ENCODE data around the gene MAST1. TPM values are rescaled to one million over a fixed set of nuclear protein-coding genes. Genes with fewer than 3 reads are reported as not detected.
A peak's percentile ranks its signal among the peaks of the same experiment; 100 is the strongest.

The MAST1 gene
- total and polyA plus RNA-seq, 12 donors, result 0.72 to 29.6 (median 3.2) TPM

GRCh38 chr19:12838886-12839756 lies 806 bp downstream of the MAST1 start:
- Histone ChIP-seq H3K36me3 (replicated peaks in 1 of 2) (no peaks in the 10 kb centered on the region), H3K27me3 (peaks cover 80% of the 10 kb centered on the region), H3K4me1 (replicated peaks in 1 of 2) (peaks cover 7 to 13% of the 10 kb centered on the region in 2 donors), H3K9me3 (replicated peaks in 1 of 3) (no peaks in the 10 kb centered on the region), H3K27ac (peak overlapping the region in 1 of 5 donors; percentile 41), H3K4me3 (peak overlapping the region in 1 of 4 donors; percentile 47)
- intact Hi-C loops (cut with DNase I), result no loop called here
- WGBS, 4 donors, result 18 to 47% (median 33%) methylated on average over 8 to 21 of the region's 21 CpGs
- DNase-seq, result peak in 1 of 7 donors; percentile 68
- TF ChIP-seq POLR2A (IDR thresholded peaks at IDR 0.05), result no peak
- no peak for TF ChIP-seq CTCF (IDR thresholded peaks at IDR 0.05)

- TF ChIP-seq POLR2A (IDR thresholded peaks at IDR 0.05) (no peak), CTCF (IDR thresholded peaks at IDR 0.05) (no peak)
- Histone ChIP-seq H3K27ac (peak overlapping the region in 1 of 5 donors; percentile 49), H3K27me3 (peaks cover 80% of the 10 kb centered on the region), H3K4me1 (replicated peaks in 1 of 2) (peaks cover 7 to 10% of the 10 kb centered on the region in 2 donors), H3K4me3 (peak overlapping the region in 1 of 4 donors; percentile 45), H3K9me3 (replicated peaks in 1 of 3) (no peaks in the 10 kb centered on the region), H3K36me3 (replicated peaks in 1 of 2) (no peaks in the 10 kb centered on the region)
- peak; percentile 64 to 94 (median 85) for DNase-seq
- whole genome bisulfite sequencing, 4 donors, result 22 to 24% (median 24%) methylated on average over 35 to 43 of the region's 43 CpGs
- intact Hi-C loops (cut with DNase I), result loop anchor here (5.0 to 10.0 kb wide), 4 partner anchors 38 to 276 kb away; partner anchors contain the start of genes PRDX2 (in 1 of the 2) and THSD8 (in 1 of the 2)
These were observed 2.1 kb downstream of the MAST1 start for GRCh38 chr19:12840091-12841079.

GRCh38 chr19:12841094-12841493 lies 2.8 kb downstream of the MAST1 start:
- H3K4me3 ChIP-seq, result peak overlapping the region in 1 of 4 donors; percentile 45
- H3K27me3 ChIP-seq, result peaks cover 73% of the 10 kb centered on the region
- 1% methylated on average over 29 of the region's 29 CpGs; no CpG with 5 or more reads in 1 of the 4 donors for WGBS, 4 donors

More at GRCh38 chr19:12841094-12841493, 2.8 kb downstream of the MAST1 start:
- Histone ChIP-seq H3K36me3 (replicated peaks in 1 of 2) (no peaks in the 10 kb centered on the region), H3K9me3 (replicated peaks in 1 of 3) (no peaks in the 10 kb centered on the region), H3K4me1 (replicated peaks in 1 of 2) (peaks cover 7 to 10% of the 10 kb centered on the region in 2 donors), H3K27ac (peak overlapping the region in 1 of 5 donors; percentile 49)
- peak in 6 of 7 donors; percentile 30 to 84 (median 46) for DNase-seq
- TF ChIP-seq POLR2A (IDR thresholded peaks at IDR 0.05) (no peak), CTCF (IDR thresholded peaks at IDR 0.05) (no peak)
- intact Hi-C loops (cut with DNase I), result loop anchor here (5.0 to 10.0 kb wide), 4 partner anchors 39 to 276 kb away; partner anchors contain the start of genes PRDX2 (in 1 of the 2) and THSD8 (in 1 of the 2)

All from adrenal gland (tissue), 12 donors.